Esophagus squamous epithelium (tissue), 5 donors: Measurements from ENCODE around the gene LYPD5. TPM values are rescaled to one million over a fixed set of nuclear protein-coding genes. Genes with fewer than 3 reads are reported as not detected.

Experiments used
- DNase-seq: peaks from one replicate; lab custom pipeline; 2025; lab: John Stamatoyannopoulos, UW
- H3K27ac ChIP-seq, 4 donors: fragments of 200-600 bp; sonication (generic); one replicate each; pipeline ENCODE4 v1.5.1; 2016 to 2019; ENCODE audit warnings: mild to moderate bottlenecking in 1 of 4
- H3K27me3 ChIP-seq, 4 donors: fragments of 200-600 bp; sonication (generic); 1 replicate in 3 of 4; 2 replicates in 1 of 4; pipeline versions ENCODE4 v1.5.1 to v1.6.0; 2017 to 2021; ENCODE audit warnings: antibody characterized with exemption in 1 of 4
- H3K36me3 ChIP-seq, 3 donors: fragments of 200-600 bp; sonication (generic); one replicate each; pipeline ENCODE4 v1.5.1; 2016 to 2019
- H3K4me1 ChIP-seq, 3 donors: fragments of 200-600 bp; sonication (generic); one replicate each; pipeline ENCODE4 v1.5.1; 2017 to 2019
- H3K4me3 ChIP-seq, 4 donors: fragments of 200-600 bp; sonication (generic); 1 replicate in 3 of 4; 2 replicates in 1 of 4; pipeline ENCODE4 v1.5.1; 2016 to 2019; ENCODE audit warnings: mild to moderate bottlenecking in 2 of 4, moderate library complexity in 1 of 4
- H3K9me3 ChIP-seq, 3 donors: fragments of 200-600 bp; sonication (generic); one replicate each; pipeline ENCODE4 v1.5.1; 2016 to 2019
- POLR2A ChIP-seq, 4 donors: fragments of 450-650 bp; IDR thresholded peaks; one replicate each; pipeline ENCODE4 v1.6.1; 2017; ENCODE audit warnings: antibody characterized with exemption in 4 of 4, mild to moderate bottlenecking in 4 of 4, moderate library complexity in 3 of 4
- WGBS, 2 donors: methylation state at CpG; one replicate each; pipeline ENCODE4 v1.1.5; 2018; 5-methylcytosine and 5-hydroxymethylcytosine counted together
- intact Hi-C: fragments of 100-400 bp; cut with DNase I; formaldehyde crosslinking; loops from one replicate; pipeline ENCODE4 v1.15.0; 2022
- total RNA-seq, 4 donors: library from RNA; depleted of rRNA; stranded (reverse); fragments of >200 nt; gene quantifications; one replicate each; pipeline ENCODE4 v1.1.0, GENCODE V29; 2016
- TF ChIP-seq, protein P1 (sequence below), 6 experiments: fragments of 450-650 bp in 4 of 6; fragments of 200-600 bp in 2 of 6; sonication (generic) in 2 of 6; IDR thresholded peaks; one replicate each; pipeline ENCODE4 v1.5.1; 2016 to 2019; ENCODE audit warnings: antibody characterized with exemption in 6 of 6, mild to moderate bottlenecking in 4 of 6, moderate library complexity in 4 of 6
- donor health status: DM: yes; HTN: yes; CAD: no.

The LYPD5 gene
- total RNA-seq, 4 donors from 2014 or later = 9.9 to 32.0 (median 22.4) TPM

DNA sequence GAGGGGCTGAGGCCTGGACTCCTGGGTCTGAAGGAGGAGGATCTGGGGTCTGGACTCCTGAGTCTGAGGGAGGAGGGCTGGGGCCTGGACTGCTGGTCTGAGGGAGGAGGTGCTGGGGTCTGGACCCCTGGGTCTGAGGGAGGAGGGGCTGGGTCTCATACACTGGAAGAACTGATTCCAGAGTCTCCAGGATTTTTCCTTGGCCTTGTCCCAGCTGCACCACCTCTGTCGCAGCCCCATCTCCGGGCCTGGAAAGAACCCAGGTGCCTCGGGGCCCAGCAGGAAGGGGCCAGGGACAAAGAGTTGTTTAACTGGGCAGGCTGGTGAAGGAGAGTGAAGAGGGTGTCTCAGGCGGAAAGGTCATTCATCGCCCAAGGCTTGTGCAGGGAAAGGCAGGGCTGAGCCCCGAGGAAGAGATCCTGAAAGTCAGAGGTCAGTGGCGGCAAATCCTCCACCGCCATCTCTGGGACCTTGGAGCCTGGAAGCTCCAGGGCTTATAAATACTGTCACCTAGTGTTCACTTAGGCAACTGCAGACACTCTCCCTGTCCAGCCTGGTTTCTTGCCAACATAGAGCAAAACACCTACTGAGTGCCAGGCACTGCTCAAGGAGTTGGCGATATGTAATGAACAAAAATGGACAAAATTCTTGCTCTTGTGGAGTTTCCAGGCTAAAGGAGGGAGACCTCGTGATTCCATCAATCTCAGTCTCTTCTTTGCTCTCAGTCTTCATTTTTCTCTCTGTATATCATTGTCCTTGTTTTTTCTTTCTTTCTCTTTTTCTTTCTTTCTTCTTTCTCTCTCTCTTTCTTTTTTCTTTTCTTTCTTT lies 17.1 kb downstream of the LYPD5 start:
- intact Hi-C loops = loop anchor here (5.0 to 10.0 kb wide), 2 partner anchors 38 to 110 kb away; partner anchors contain the start of gene PLAUR
- WGBS, 2 donors = 4 to 8% methylated on average over 8 to 10 of the region's 10 CpGs
- peaks cover 25 to 54% (median 30%) of the 10 kb centered on the region in 3 donors for H3K4me1 ChIP-seq
- H3K4me3 ChIP-seq = peak overlapping the region in 1 of 4 donors; percentile 36
- peak overlapping the region; percentile 59 to 79 (median 70) for H3K27ac ChIP-seq
- peaks cover 0 to 10% (median 0%) of the 10 kb centered on the region in 4 donors for H3K27me3 ChIP-seq
- no peaks in the 10 kb centered on the region for H3K36me3 ChIP-seq
- H3K9me3 ChIP-seq = no peaks in the 10 kb centered on the region
- no peak for TF ChIP-seq POLR2A (IDR thresholded peaks at IDR 0.05)
- TF ChIP-seq, protein P1, sequence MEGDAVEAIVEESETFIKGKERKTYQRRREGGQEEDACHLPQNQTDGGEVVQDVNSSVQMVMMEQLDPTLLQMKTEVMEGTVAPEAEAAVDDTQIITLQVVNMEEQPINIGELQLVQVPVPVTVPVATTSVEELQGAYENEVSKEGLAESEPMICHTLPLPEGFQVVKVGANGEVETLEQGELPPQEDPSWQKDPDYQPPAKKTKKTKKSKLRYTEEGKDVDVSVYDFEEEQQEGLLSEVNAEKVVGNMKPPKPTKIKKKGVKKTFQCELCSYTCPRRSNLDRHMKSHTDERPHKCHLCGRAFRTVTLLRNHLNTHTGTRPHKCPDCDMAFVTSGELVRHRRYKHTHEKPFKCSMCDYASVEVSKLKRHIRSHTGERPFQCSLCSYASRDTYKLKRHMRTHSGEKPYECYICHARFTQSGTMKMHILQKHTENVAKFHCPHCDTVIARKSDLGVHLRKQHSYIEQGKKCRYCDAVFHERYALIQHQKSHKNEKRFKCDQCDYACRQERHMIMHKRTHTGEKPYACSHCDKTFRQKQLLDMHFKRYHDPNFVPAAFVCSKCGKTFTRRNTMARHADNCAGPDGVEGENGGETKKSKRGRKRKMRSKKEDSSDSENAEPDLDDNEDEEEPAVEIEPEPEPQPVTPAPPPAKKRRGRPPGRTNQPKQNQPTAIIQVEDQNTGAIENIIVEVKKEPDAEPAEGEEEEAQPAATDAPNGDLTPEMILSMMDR (IDR thresholded peaks at IDR 0.05) = peak; percentile 95 to 99 (median 98)
- no peak for DNase-seq

DNA sequence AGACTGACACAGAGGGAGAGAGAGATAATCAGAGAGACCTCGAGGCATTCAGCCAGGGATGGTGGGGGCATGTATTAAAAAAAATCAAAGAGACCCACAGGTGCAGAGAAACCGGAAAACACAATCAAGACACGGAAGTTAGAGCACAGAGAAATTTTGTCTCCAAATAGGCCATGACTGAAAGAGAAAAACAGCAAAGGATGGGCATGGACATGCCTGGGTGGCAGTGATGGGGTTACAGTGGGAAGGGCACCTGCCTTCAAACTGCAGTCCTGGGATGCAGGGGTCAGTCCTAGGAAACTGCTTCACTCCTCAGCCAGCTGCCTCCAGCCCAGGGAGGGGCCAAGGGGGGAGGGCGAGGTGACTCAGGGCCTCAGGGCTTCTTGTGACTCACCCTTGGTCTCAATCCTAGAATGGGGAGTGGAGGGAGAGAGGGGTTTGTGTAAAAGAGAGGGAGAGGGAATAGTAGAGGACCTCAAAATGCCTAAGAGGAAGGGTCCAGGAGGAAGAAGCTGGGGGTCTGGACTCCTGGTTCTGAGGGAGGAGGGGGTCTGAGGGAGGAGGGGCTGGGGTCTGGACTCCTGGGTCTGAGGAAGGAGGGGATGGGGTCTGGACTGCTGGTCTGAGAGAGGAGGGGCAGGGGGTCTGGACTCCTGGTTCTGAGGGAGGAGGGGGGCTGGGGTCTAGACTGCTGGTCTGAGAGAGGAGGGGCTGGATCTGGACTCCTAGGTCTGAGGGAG lies 17.8 kb downstream of the LYPD5 start:
- no peak for DNase-seq
- Histone ChIP-seq H3K4me3 (no peak overlapping the region), H3K4me1 (peaks cover 31 to 62% (median 37%) of the 10 kb centered on the region in 3 donors), H3K27ac (peak overlapping the region; percentile 59 to 79 (median 70)), H3K27me3 (peaks cover 0 to 10% (median 0%) of the 10 kb centered on the region in 4 donors), H3K36me3 (no peaks in the 10 kb centered on the region), H3K9me3 (no peaks in the 10 kb centered on the region)
- no peak for TF ChIP-seq POLR2A (IDR thresholded peaks at IDR 0.05)
- WGBS, 2 donors = 32 to 38% methylated on average over 4 of the region's 4 CpGs
- intact Hi-C loops = loop anchor here (5.0 to 10.0 kb wide), 2 partner anchors 37 to 110 kb away; partner anchors contain the start of gene PLAUR

DNA sequence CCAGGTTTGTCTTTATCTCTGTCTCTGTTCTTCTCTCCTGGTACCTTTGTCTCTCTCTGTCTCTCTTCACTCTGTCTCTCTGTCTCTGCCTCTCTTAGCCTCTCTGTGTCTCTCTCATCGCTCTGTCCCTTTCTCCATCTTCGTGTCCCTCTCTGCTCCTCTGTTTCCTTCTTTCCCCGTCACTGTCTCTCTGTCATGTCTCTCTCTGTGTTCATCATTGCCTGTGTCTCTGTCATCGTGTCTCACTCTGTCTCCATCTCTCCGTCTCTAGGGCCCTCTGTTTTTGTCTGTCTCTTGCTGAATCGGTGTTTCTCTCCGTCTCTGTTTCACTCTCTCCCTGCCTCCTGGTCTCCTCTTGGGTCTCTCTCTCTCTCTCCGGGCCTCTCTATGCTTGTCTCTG lies 18.6 kb downstream of the LYPD5 start:
- WGBS, 2 donors = 71 to 72% methylated on average over 8 of the region's 8 CpGs
- Histone ChIP-seq H3K36me3 (no peaks in the 10 kb centered on the region), H3K27me3 (peaks cover 0 to 10% (median 0%) of the 10 kb centered on the region in 4 donors), H3K4me1 (peaks cover 35 to 70% (median 45%) of the 10 kb centered on the region in 3 donors), H3K4me3 (no peak overlapping the region), H3K27ac (peak overlapping the region; percentile 14 to 79 (median 70)), H3K9me3 (no peaks in the 10 kb centered on the region)
- DNase-seq = no peak
- TF ChIP-seq POLR2A (IDR thresholded peaks at IDR 0.05) = no peak
- TF ChIP-seq, protein P1 (IDR thresholded peaks at IDR 0.05) = no peak
- intact Hi-C loops = loop anchor here (5.0 to 10.0 kb wide), 2 partner anchors 36 to 109 kb away; partner anchors contain the start of gene PLAUR

DNA sequence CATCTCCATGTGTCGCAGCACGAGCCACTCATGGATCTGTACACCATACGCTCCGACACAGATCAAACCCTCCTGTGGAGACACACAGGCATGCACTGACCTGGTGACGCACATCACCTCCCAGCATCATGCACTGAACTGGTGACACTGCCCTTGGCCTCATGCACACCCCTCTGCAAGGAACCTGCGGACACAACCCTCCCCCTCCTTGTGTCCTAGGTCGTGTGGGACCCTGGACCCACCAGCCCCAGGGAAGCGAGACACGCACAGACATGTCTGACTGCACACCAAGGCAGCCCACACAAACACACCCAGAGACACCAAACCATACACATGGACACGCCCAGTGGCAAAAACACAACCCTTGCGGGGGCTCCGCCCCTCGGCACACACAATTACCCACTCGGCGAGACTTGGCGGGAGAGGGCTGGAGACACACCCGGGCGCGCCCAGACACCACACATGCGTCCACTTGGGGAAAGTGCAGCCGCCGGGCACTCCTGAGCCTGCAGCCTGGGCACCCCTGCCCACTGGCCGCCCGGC lies 19.5 kb downstream of the LYPD5 start:
- no peaks in the 10 kb centered on the region for H3K36me3 ChIP-seq
- DNase-seq = no peak
- 19 to 37% methylated on average over 9 to 24 of the region's 24 CpGs for WGBS, 2 donors
- H3K27me3 ChIP-seq = peaks cover 0 to 10% (median 0%) of the 10 kb centered on the region in 4 donors
- intact Hi-C loops = loop anchor here (5.0 to 10.0 kb wide), 2 partner anchors 35 to 108 kb away; partner anchors contain the start of gene PLAUR
- H3K4me1 ChIP-seq = peaks cover 35 to 79% (median 52%) of the 10 kb centered on the region in 3 donors
- H3K27ac ChIP-seq = peak overlapping the region; percentile 45 to 75 (median 64)
- peak overlapping the region in 1 of 4 donors; percentile 60 for H3K4me3 ChIP-seq
- no peaks in the 10 kb centered on the region for H3K9me3 ChIP-seq
- TF ChIP-seq POLR2A (IDR thresholded peaks at IDR 0.05) = peak in 1 of 4 donors; percentile 37
- TF ChIP-seq, protein P1 (IDR thresholded peaks at IDR 0.05) = peak in 1 of 6 experiments; percentile 22

DNA sequence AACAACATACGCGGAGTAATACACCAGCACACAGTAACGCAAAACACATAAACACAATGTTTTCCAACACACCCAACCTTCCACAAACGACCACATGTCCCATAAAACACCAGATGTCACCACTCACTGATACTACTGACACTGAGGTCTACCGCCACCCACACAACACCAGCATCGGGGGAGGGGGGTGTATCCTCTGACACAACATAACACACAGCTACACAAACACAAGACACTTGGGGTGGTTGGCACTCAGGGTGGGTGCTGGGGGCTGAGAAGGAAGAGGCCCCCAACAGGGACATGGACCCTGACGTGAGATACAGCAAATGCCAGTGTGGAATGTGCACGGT lies 20.0 kb downstream of the LYPD5 start:
- Histone ChIP-seq H3K27me3 (peaks cover 0 to 10% (median 0%) of the 10 kb centered on the region in 4 donors), H3K4me1 (peaks cover 35 to 83% (median 56%) of the 10 kb centered on the region in 3 donors), H3K4me3 (peak overlapping the region in 1 of 4 donors; percentile 60), H3K36me3 (no peaks in the 10 kb centered on the region), H3K9me3 (no peaks in the 10 kb centered on the region), H3K27ac (peak overlapping the region in 3 of 4 donors; percentile 63 to 75 (median 66))
- DNase-seq = no peak
- TF ChIP-seq, protein P1 (IDR thresholded peaks at IDR 0.05) = no peak
- TF ChIP-seq POLR2A (IDR thresholded peaks at IDR 0.05) = no peak
- intact Hi-C loops = loop anchor here (5.0 to 10.0 kb wide), 2 partner anchors 35 to 107 kb away; partner anchors contain the start of gene PLAUR
- 44 to 50% methylated on average over 6 to 8 of the region's 8 CpGs for WGBS, 2 donors
